KMS-11 (cell line): ENCODE data around the gene C9orf85.

ENCODE experiments used
- H2AFZ ChIP-seq: fragments of 200-600 bp; sonication (generic); 2 replicates; pipeline ENCODE4 v1.6.1; 2016; ENCODE audit warnings: antibody characterized with exemption, mixed run types, low read depth
- H3K27ac ChIP-seq: fragments of 200-600 bp; sonication (generic); 2 replicates; pipeline ENCODE4 v1.6.1; 2016; ENCODE audit warnings: mild to moderate bottlenecking, mixed run types
- H3K27me3 ChIP-seq: fragments of 200-600 bp; sonication (generic); 2 replicates; pipeline ENCODE4 v1.6.1; 2017; ENCODE audit warnings: mild to moderate bottlenecking, low read depth, mixed run types, moderate library complexity; ENCODE audit not compliant: insufficient read depth
- H3K36me3 ChIP-seq: fragments of 200-600 bp; sonication (generic); 2 replicates; pipeline ENCODE4 v1.6.1; 2017; ENCODE audit warnings: mild to moderate bottlenecking, mixed run types; ENCODE audit not compliant: insufficient read depth
- H3K4me1 ChIP-seq: fragments of 200-600 bp; sonication (generic); 2 replicates; pipeline ENCODE4 v1.6.1; 2016; ENCODE audit warnings: mild to moderate bottlenecking, low read depth, mixed run types; ENCODE audit not compliant: poor library complexity, severe bottlenecking
- H3K4me2 ChIP-seq: fragments of 200-600 bp; sonication (generic); 2 replicates; pipeline ENCODE4 v1.7.0; 2016; ENCODE audit warnings: mild to moderate bottlenecking, mixed run types
- H3K4me3 ChIP-seq: fragments of 200-600 bp; sonication (generic); IDR thresholded peaks from 2 replicates; pipeline ENCODE4 v1.6.1; 2017; ENCODE audit warnings: low read depth, low read length, mixed read lengths; ENCODE audit not compliant: insufficient read depth
- H3K79me2 ChIP-seq: fragments of 200-600 bp; sonication (generic); 2 replicates; pipeline ENCODE4 v1.6.1; 2016; ENCODE audit warnings: low read depth, mixed run types; ENCODE audit not compliant: insufficient read depth
- H3K9ac ChIP-seq: fragments of 200-600 bp; sonication (generic); 2 replicates; pipeline ENCODE4 v1.6.1; 2016; ENCODE audit warnings: mild to moderate bottlenecking, mixed run types
- H4K20me1 ChIP-seq: fragments of 200-600 bp; sonication (generic); 2 replicates; pipeline ENCODE4 v1.6.1; 2016; ENCODE audit warnings: mild to moderate bottlenecking, mixed run types; ENCODE audit not compliant: insufficient read depth
- TF ChIP-seq, protein P1 (sequence below): fragments of 200-600 bp; sonication (generic); conservative IDR thresholded peaks from 2 replicates; pipeline ENCODE4 v1.6.1; 2017; ENCODE audit warnings: low read depth, mild to moderate bottlenecking, antibody characterized with exemption, low read length, moderate library complexity, mixed read lengths

The C9orf85 gene, protein sequence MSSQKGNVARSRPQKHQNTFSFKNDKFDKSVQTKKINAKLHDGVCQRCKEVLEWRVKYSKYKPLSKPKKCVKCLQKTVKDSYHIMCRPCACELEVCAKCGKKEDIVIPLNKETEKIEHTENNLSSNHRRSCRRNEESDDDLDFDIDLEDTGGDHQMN

DNA sequence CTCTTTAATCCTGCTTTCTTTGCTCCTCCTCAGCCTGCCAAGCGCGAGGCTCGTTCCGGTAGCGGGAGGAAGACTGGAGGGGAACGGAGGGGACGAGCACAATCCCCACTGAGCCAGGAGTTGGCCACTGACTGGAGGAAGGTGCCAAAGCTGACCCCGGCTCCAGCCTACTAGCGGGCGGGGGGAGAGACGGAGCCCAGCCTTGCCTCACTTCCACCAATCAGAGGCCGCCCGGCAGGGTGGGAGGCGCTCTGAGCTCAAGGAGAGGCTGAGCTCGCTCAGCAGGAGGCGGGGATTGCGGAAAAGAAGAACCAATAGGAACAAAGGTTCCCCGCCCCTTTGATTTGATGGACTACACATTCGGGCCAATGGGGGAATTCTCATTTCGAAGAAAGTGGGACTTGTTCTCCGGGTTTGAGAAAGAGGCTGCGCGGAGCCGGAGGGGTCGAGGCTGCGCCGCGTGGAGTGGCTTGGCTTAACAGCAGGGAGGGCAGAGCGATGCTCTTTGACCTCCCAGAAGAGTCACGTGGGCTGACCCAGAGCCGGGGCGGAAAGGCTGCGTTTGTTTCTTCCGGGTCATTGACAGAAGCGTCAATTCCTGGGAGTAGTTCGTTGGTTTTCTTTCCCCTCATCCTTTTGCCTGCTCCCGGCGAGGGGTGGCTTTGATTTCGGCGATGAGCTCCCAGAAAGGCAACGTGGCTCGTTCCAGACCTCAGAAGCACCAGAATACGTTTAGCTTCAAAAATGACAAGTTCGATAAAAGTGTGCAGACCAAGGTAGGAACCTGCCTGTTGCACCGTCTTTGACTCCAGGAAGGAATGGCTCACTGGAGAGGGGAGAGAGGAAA lies at the start of gene C9orf85, which contains the start of gene ABHD17B:
Gene C9orf85 (plus strand): TSS at position 579 of the 847 bp plus-strand sequence. CDS start 96 bp downstream, at position 675.
Gene ABHD17B (minus strand): TSS at position 133 of the 847 bp plus-strand sequence. CDS start 36,113 bp downstream, outside the sequence.
- Histone ChIP-seq H3K27me3 (no peaks in the 10 kb centered on the region), H3K4me1 (peaks cover 30% of the 10 kb centered on the region), H3K36me3 (no peaks in the 10 kb centered on the region), H3K4me2 (peak within 1 kb of the TSS; percentile 98), H3K4me3 (no peak within 1 kb of the TSS), H4K20me1 (peaks cover 24% of the 10 kb centered on the region), H2AFZ (peak within 1 kb of the TSS; percentile 72), H3K27ac (peak within 1 kb of the TSS; percentile 91), H3K9ac (peak within 1 kb of the TSS; percentile 88), H3K79me2 (peaks cover 86% of the 10 kb centered on the region)
- TF ChIP-seq, protein P1, sequence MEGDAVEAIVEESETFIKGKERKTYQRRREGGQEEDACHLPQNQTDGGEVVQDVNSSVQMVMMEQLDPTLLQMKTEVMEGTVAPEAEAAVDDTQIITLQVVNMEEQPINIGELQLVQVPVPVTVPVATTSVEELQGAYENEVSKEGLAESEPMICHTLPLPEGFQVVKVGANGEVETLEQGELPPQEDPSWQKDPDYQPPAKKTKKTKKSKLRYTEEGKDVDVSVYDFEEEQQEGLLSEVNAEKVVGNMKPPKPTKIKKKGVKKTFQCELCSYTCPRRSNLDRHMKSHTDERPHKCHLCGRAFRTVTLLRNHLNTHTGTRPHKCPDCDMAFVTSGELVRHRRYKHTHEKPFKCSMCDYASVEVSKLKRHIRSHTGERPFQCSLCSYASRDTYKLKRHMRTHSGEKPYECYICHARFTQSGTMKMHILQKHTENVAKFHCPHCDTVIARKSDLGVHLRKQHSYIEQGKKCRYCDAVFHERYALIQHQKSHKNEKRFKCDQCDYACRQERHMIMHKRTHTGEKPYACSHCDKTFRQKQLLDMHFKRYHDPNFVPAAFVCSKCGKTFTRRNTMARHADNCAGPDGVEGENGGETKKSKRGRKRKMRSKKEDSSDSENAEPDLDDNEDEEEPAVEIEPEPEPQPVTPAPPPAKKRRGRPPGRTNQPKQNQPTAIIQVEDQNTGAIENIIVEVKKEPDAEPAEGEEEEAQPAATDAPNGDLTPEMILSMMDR, result no peak

DNA sequence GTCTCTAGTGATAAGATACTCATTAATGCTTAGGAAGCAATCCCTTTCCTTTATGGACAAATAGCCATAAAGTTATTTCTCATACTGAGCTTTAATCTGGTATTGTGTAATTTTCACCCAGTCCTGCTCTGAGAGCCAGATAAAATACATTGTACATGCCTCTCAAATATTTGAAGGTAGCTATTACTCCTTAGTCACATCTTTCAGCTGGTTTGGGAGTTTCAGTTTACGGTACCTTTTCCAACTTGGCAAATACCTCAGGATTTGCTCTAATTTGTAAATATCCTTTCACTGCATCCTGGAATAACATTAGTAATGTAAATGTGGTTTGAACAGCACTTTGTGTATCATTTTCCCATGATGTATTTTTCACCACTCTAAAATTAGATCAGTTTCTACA lies 47.8 kb upstream of the C9orf85 start:
- no peak overlapping the region for H3K4me2 ChIP-seq
- H3K36me3 ChIP-seq, result no peaks in the 10 kb centered on the region

DNA sequence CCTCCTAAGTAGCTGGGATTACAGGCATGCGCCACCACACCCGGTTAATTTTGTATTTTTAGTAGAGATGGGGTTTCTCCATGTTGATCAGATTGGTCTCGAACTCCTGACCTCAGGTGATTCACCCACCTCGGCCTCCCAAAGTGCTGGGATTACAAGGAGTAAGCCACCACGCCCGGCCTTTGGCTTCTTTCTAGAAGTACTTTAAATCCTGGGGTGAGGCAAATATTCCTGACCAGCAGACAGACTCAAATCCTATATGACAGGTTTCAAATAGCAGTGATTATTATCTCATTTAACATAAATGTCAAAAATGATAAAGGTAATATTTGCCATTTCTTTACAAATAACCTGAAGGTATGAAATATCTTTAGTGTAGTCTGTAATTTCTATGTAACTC lies 36.1 kb upstream of the C9orf85 start:
- peaks cover 3% of the 10 kb centered on the region for H3K4me1 ChIP-seq
- no peaks in the 10 kb centered on the region for H3K27me3 ChIP-seq
- H3K36me3 ChIP-seq, result no peaks in the 10 kb centered on the region
- H3K9ac ChIP-seq, result no peak overlapping the region
- H3K79me2 ChIP-seq, result peaks cover 69% of the 10 kb centered on the region
- no peak overlapping the region for H3K4me3 ChIP-seq
- no peaks in the 10 kb centered on the region for H4K20me1 ChIP-seq
- no peak overlapping the region for H2AFZ ChIP-seq
- H3K27ac ChIP-seq, result no peak overlapping the region
- no peak overlapping the region for H3K4me2 ChIP-seq
- TF ChIP-seq, protein P1, result no peak

More for the DNA sequence above, 47.8 kb upstream of the C9orf85 start:
- no peaks in the 10 kb centered on the region for H3K27me3 ChIP-seq
- H2AFZ ChIP-seq, result no peak overlapping the region
- H3K9ac ChIP-seq, result no peak overlapping the region
- H3K27ac ChIP-seq, result no peak overlapping the region
- no peak overlapping the region for H3K4me3 ChIP-seq
- TF ChIP-seq, protein P1, result no peak
- peaks cover 12% of the 10 kb centered on the region for H3K4me1 ChIP-seq
- H4K20me1 ChIP-seq, result no peaks in the 10 kb centered on the region
- no peaks in the 10 kb centered on the region for H3K79me2 ChIP-seq

DNA sequence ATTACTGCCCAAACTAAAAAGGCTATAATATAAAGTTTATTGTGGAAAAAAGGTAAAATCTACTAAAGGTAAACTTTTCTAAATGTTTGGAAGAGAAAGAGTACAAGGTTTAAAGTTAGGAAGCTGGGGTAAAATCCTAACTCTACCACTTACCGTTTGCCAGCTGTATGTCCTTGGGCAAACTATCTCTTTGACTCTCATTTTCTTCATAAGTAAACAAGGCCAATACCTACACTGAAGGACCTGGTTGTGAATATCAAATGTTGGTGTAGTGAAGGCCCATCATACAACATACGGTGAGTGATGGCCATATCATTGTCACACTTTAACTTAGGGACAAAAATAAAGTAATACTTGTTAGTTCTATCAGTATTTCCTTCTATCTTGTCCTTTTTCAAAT lies 35.3 kb upstream of the C9orf85 start:
- Histone ChIP-seq H2AFZ (no peak overlapping the region), H3K79me2 (peaks cover 74% of the 10 kb centered on the region)

More for the DNA sequence above, 35.3 kb upstream of the C9orf85 start:
- Histone ChIP-seq H3K9ac (no peak overlapping the region), H3K4me2 (no peak overlapping the region), H3K4me1 (peaks cover 3% of the 10 kb centered on the region), H3K27ac (no peak overlapping the region), H4K20me1 (no peaks in the 10 kb centered on the region), H3K36me3 (no peaks in the 10 kb centered on the region), H3K27me3 (no peaks in the 10 kb centered on the region), H3K4me3 (no peak overlapping the region)
- TF ChIP-seq, protein P1, result no peak
